OCI-LY7 (cell line): ENCODE data around the gene ZNF135.

ENCODE experiments used
- CTCF ChIP-seq: fragments of 200-600 bp; sonication (generic); conservative IDR thresholded peaks from 2 replicates; pipeline ENCODE4 v1.5.1; 2014; ENCODE audit warnings: mild to moderate bottlenecking, antibody characterized with exemption, low read length, moderate library complexity, mixed read lengths
- EZH2phosphoT487 ChIP-seq: fragments of 200-600 bp; sonication (generic); IDR thresholded peaks from 2 replicates; pipeline ENCODE4 v1.6.1; 2018; ENCODE audit warnings: low read depth, borderline replicate concordance, mild to moderate bottlenecking, mixed run types, antibody characterized with exemption, low read length, moderate library complexity, mixed read lengths

- TF ChIP-seq CTCF: no peak
- TF ChIP-seq EZH2phosphoT487: no peak
Measured at GRCh38 chr19:58059671-58060078, 593 bp downstream of the ZNF135 start.
